ENCODE measurements around the gene SLC35E1.

DNA sequence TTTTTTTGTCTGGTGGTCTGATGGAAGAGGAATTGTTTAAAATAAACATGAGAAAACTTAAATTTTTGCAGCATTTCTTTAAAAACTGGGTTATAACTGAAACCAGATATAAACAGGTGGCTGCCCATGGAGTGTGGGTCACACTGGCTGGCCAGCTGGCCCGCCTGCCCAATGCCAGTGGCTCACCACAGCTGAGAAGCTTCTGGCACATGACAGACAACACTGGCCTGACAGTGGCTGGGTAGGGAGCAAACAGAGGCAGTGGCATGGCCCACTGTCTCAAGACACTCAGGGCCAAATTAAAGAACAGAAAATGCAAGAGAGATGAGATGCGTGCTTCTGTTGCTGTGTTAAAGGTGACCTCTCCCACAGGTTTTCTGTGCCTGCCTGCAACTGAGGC is 3.1 kb upstream of the SLC35E1 start:
- TF ChIP-seq, protein P1, sequence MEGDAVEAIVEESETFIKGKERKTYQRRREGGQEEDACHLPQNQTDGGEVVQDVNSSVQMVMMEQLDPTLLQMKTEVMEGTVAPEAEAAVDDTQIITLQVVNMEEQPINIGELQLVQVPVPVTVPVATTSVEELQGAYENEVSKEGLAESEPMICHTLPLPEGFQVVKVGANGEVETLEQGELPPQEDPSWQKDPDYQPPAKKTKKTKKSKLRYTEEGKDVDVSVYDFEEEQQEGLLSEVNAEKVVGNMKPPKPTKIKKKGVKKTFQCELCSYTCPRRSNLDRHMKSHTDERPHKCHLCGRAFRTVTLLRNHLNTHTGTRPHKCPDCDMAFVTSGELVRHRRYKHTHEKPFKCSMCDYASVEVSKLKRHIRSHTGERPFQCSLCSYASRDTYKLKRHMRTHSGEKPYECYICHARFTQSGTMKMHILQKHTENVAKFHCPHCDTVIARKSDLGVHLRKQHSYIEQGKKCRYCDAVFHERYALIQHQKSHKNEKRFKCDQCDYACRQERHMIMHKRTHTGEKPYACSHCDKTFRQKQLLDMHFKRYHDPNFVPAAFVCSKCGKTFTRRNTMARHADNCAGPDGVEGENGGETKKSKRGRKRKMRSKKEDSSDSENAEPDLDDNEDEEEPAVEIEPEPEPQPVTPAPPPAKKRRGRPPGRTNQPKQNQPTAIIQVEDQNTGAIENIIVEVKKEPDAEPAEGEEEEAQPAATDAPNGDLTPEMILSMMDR (IDR thresholded peaks at IDR 0.05): no peak
- no peak for TF ChIP-seq POLR2A (IDR thresholded peaks at IDR 0.05)
- TF ChIP-seq POLR2AphosphoS5 (IDR thresholded peaks at IDR 0.05): no peak
